Effector CD4-positive, alpha-beta T cell (primary cell): Measurements from ENCODE around the gene ATP8B4.

Experiments used
- DNase-seq: peaks from one replicate; pipeline ENCODE4 v3.0.0-alpha.2; 2020

Gene ATP8B4

GRCh38 chr15:50059883-50060282 is 59.1 kb downstream of the ATP8B4 start:
- no peak for DNase-seq

GRCh38 chr15:50059203-50059772 is 59.7 kb downstream of the ATP8B4 start:
- no peak for DNase-seq

GRCh38 chr15:50057905-50058639 is 61.0 kb downstream of the ATP8B4 start:
- DNase-seq: no peak

- DNase-seq: no peak
Observed at GRCh38 chr15:50057196-50057595, 61.8 kb downstream of the ATP8B4 start.

GRCh38 chr15:50055750-50056157 is 63.3 kb downstream of the ATP8B4 start:
- DNase-seq: no peak

- DNase-seq: no peak
Observed at GRCh38 chr15:50055332-50055731, 63.7 kb downstream of the ATP8B4 start.

- no peak for DNase-seq
Observed at GRCh38 chr15:50053055-50053856, 65.8 kb downstream of the ATP8B4 start.

GRCh38 chr15:50051811-50052419 is 67.1 kb downstream of the ATP8B4 start:
- DNase-seq: no peak

- no peak for DNase-seq
Observed at GRCh38 chr15:50050986-50051743, 67.9 kb downstream of the ATP8B4 start.

GRCh38 chr15:50049871-50050270 is 69.2 kb downstream of the ATP8B4 start:
- DNase-seq: no peak

- no peak for DNase-seq
Observed at GRCh38 chr15:50046867-50047266, 72.2 kb downstream of the ATP8B4 start.

GRCh38 chr15:50046159-50046558 is 72.9 kb downstream of the ATP8B4 start:
- DNase-seq: no peak

- no peak for DNase-seq
Observed at GRCh38 chr15:50044904-50045303, 74.1 kb downstream of the ATP8B4 start.

- no peak for DNase-seq
Observed at GRCh38 chr15:50044406-50044805, 74.6 kb downstream of the ATP8B4 start.

- no peak for DNase-seq
Observed at GRCh38 chr15:50042775-50043174, 76.3 kb downstream of the ATP8B4 start.

GRCh38 chr15:50030456-50030855 is 88.6 kb downstream of the ATP8B4 start:
- DNase-seq: no peak

- no peak for DNase-seq
Observed at GRCh38 chr15:50028326-50028725, 90.7 kb downstream of the ATP8B4 start.

GRCh38 chr15:50024281-50024680 is 94.8 kb downstream of the ATP8B4 start:
- DNase-seq: no peak

GRCh38 chr15:50018491-50018890 is 100.5 kb downstream of the ATP8B4 start:
- DNase-seq: no peak

GRCh38 chr15:50017522-50017921 is 101.5 kb downstream of the ATP8B4 start:
- DNase-seq: no peak

GRCh38 chr15:50016951-50017350 is 102.1 kb downstream of the ATP8B4 start:
- DNase-seq: no peak

GRCh38 chr15:50012790-50013189 is 106.2 kb downstream of the ATP8B4 start:
- no peak for DNase-seq

GRCh38 chr15:50009634-50010033 is 109.4 kb downstream of the ATP8B4 start:
- DNase-seq: no peak
